HG03066 (cell line): ENCODE data around the gene SYT5.

Experiments
- ATAC-seq: cut with Tn5 transposase; IDR thresholded peaks from one replicate; pipeline ENCODE4 v1.9.1; 2021; ENCODE audit warnings: low read depth; ENCODE audit not compliant: unreplicated experiment

Gene SYT5

GRCh38 chr19:55149078-55150003 is 30.7 kb downstream of the SYT5 start, which contains the start of gene TNNT1:
TNNT1 (minus strand) TSS chr19:55149206; CDS start chr19:55147157, 2,049 bp downstream.
- ATAC-seq = no peak

GRCh38 chr19:55147545-55148251 is 32.4 kb downstream of the SYT5 start:
- no peak for ATAC-seq

GRCh38 chr19:55146705-55147273 is 33.3 kb downstream of the SYT5 start:
- no peak for ATAC-seq

GRCh38 chr19:55146078-55146704 is 33.9 kb downstream of the SYT5 start:
- no peak for ATAC-seq

GRCh38 chr19:55145232-55145631 is 34.9 kb downstream of the SYT5 start:
- no peak for ATAC-seq

- no peak for ATAC-seq
These were observed 38.4 kb downstream of the SYT5 start for GRCh38 chr19:55141696-55142095.

- no peak for ATAC-seq
These were observed 42.2 kb downstream of the SYT5 start for GRCh38 chr19:55137915-55138314.

GRCh38 chr19:55136399-55137102 is 43.5 kb downstream of the SYT5 start:
- ATAC-seq = no peak

- no peak for ATAC-seq
These were observed 45.4 kb downstream of the SYT5 start for GRCh38 chr19:55134736-55135135.

GRCh38 chr19:55133639-55134444 is 46.2 kb downstream of the SYT5 start:
- no peak for ATAC-seq

- ATAC-seq = no peak
These were observed 47.5 kb downstream of the SYT5 start for GRCh38 chr19:55132453-55133129.

GRCh38 chr19:55131421-55131820 is 48.7 kb downstream of the SYT5 start:
- ATAC-seq = no peak
